CD14-positive monocyte (primary cell): ENCODE measurements around the gene TRIM34. TPM values are rescaled to one million over a fixed set of nuclear protein-coding genes. Genes with fewer than 3 reads are reported as not detected.
A peak's percentile ranks its signal among the peaks of the same experiment; 100 is the strongest.

Source experiments
- DNase-seq, 3 donors: peaks; one replicate each; pipeline ENCODE4 v3.0.0-alpha.2; 2011 to 2022
- H2AFZ ChIP-seq: 2 replicates; pipeline ENCODE4 v1.6.0; 2012; ENCODE audit warnings: mild to moderate bottlenecking, low read depth, low read length, inconsistent platforms; ENCODE audit not compliant: insufficient read depth, poor library complexity, severe bottlenecking
- H3K27ac ChIP-seq, 2 donors: 1 replicate in 1 of 2; 2 replicates in 1 of 2; pipeline ENCODE4 v1.5.1; 2012 to 2013; ENCODE audit warnings: low read length in 2 of 2, control low read depth in 1 of 2, inconsistent platforms in 1 of 2, low read depth in 1 of 2, mild to moderate bottlenecking in 1 of 2
- H3K27me3 ChIP-seq, 2 donors: one replicate each; pipeline versions ENCODE4 v1.6.0 to v1.6.1; 2011 to 2013; ENCODE audit warnings: low read length in 2 of 2; ENCODE audit not compliant: control insufficient read depth in 2 of 2, insufficient read depth in 2 of 2
- H3K36me3 ChIP-seq, 2 donors: replicated peaks in 1 of 2; 1 replicate in 1 of 2; 2 replicates in 1 of 2; pipeline versions ENCODE4 v1.5.1 to v1.6.1; 2012 to 2013; ENCODE audit warnings: low read length in 2 of 2, control low read depth in 1 of 2, inconsistent platforms in 1 of 2, mild to moderate bottlenecking in 1 of 2; ENCODE audit not compliant: insufficient read depth in 2 of 2, control insufficient read depth in 1 of 2
- H3K4me1 ChIP-seq, 2 donors: 1 replicate in 1 of 2; 2 replicates in 1 of 2; pipeline versions ENCODE4 v1.5.1 to v1.6.1; 2012 to 2013; ENCODE audit warnings: low read length in 2 of 2, control low read depth in 1 of 2, inconsistent platforms in 1 of 2, mild to moderate bottlenecking in 1 of 2, moderate library complexity in 1 of 2; ENCODE audit not compliant: insufficient read depth in 2 of 2, control insufficient read depth in 1 of 2
- H3K4me2 ChIP-seq: replicated peaks from 2 replicates; pipeline ENCODE3; 2012; ENCODE audit warnings: low read length, moderate library complexity, mild to moderate bottlenecking; ENCODE audit not compliant: poor library complexity, severe bottlenecking; ENCODE audit errors: extremely low read depth
- H3K4me3 ChIP-seq, 3 experiments: fragments of 200-600 bp in 1 of 3; sonication (generic) in 1 of 3; replicated peaks in 1 of 3; 1 replicate in 2 of 3; 2 replicates in 1 of 3; pipeline ENCODE4 v1.5.1; 2011 to 2013; ENCODE audit warnings: low read length in 3 of 3, mild to moderate bottlenecking in 3 of 3, control low read depth in 2 of 3, low read depth in 2 of 3, inconsistent platforms in 1 of 3, moderate library complexity in 1 of 3
- H3K79me2 ChIP-seq: 2 replicates; pipeline ENCODE4 v1.6.0; 2012; ENCODE audit warnings: mild to moderate bottlenecking, control low read depth, inconsistent platforms, low read length, moderate library complexity; ENCODE audit not compliant: insufficient read depth
- H3K9ac ChIP-seq: 2 replicates; pipeline ENCODE4 v1.6.0; 2017; ENCODE audit warnings: low read length, mild to moderate bottlenecking; ENCODE audit not compliant: insufficient read depth, poor library complexity, severe bottlenecking
- H3K9me3 ChIP-seq, 2 donors: replicated peaks in 1 of 2; 1 replicate in 1 of 2; 2 replicates in 1 of 2; pipeline versions ENCODE4 v1.5.1 to v1.6.1; 2012 to 2013; ENCODE audit warnings: low read length in 2 of 2, control low read depth in 1 of 2; ENCODE audit not compliant: control insufficient read depth in 1 of 2, insufficient read depth in 1 of 2
- H4K20me1 ChIP-seq: 2 replicates; pipeline ENCODE4 v1.6.0; 2012; ENCODE audit warnings: mild to moderate bottlenecking, low read length, control low read depth, moderate library complexity; ENCODE audit not compliant: insufficient read depth
- H3K27ac Mint-ChIP-seq, 7 donors: one replicate each; pipeline ENCODE4 v1.8.0; 2020; ENCODE audit warnings: mild to moderate bottlenecking in 7 of 7, mixed read lengths in 7 of 7, moderate library complexity in 6 of 7, inconsistent platforms in 2 of 7
- H3K27me3 Mint-ChIP-seq, 3 donors: one replicate each; pipeline ENCODE4 v1.8.0; 2021 to 2022; ENCODE audit warnings: low read depth in 3 of 3, mild to moderate bottlenecking in 3 of 3, mixed read lengths in 3 of 3, moderate library complexity in 3 of 3, inconsistent platforms in 1 of 3
- H3K36me3 Mint-ChIP-seq, 2 donors: one replicate each; pipeline ENCODE4 v1.8.0; 2020; ENCODE audit warnings: mixed read lengths in 2 of 2, inconsistent platforms in 1 of 2, mild to moderate bottlenecking in 1 of 2
- H3K4me1 Mint-ChIP-seq: one replicate; pipeline ENCODE4 v1.8.0; 2020; ENCODE audit warnings: mild to moderate bottlenecking, mixed read lengths
- H3K4me3 Mint-ChIP-seq, 2 donors: one replicate each; pipeline ENCODE4 v1.8.0; 2020; ENCODE audit warnings: mild to moderate bottlenecking in 2 of 2, mixed read lengths in 2 of 2, moderate library complexity in 1 of 2
- H3K9me3 Mint-ChIP-seq, 7 donors: one replicate each; pipeline ENCODE4 v1.8.0; 2020 to 2022; ENCODE audit warnings: mixed read lengths in 7 of 7, mild to moderate bottlenecking in 6 of 7, moderate library complexity in 6 of 7, inconsistent platforms in 2 of 7
- CTCF ChIP-seq: fragments of 200-600 bp; IDR thresholded peaks from one replicate; pipeline ENCODE4 v1.8.0; 2022; ENCODE audit warnings: antibody characterized with exemption, mild to moderate bottlenecking
- WGBS: methylation state at CpG from one replicate; pipeline ENCODE4 v1.1.5; 2013; ENCODE audit warnings: missing lambda C conversion rate; ENCODE audit not compliant: insufficient coverage; 5-methylcytosine and 5-hydroxymethylcytosine counted together
- intact Hi-C, 2 donors: fragments of 100-400 bp; cut with micrococcal nuclease; formaldehyde crosslinking; loops; one replicate each; pipeline versions ENCODE4 v1.15.0 to v1.15.1; 2023
- polyA plus RNA-seq, 3 donors: library from polyadenylated mRNA; depleted of rRNA in 1 of 3; unstranded in 2 of 3; stranded (reverse) in 1 of 3; fragments of 300-500 nt in 2 of 3; fragments of >200 nt in 1 of 3; fragmentation: Illumina TruSeq in 2 of 3; gene quantifications; 1 replicate in 2 of 3; 2 replicates in 1 of 3; pipeline ENCODE4 v1.2.3, GENCODE V29; 2012 to 2021

TRIM34 gene
- polyA plus RNA-seq, 3 donors, result 21.9 to 25.7 (median 23.5) TPM

GRCh38 chr11:5665051-5665570, 40.3 kb downstream of the TRIM34 start:
- no peaks in the 10 kb centered on the region for H3K9me3 ChIP-seq
- H3K27me3 Mint-ChIP-seq, result no peaks in the 10 kb centered on the region
- no peaks in the 10 kb centered on the region for H3K4me1 ChIP-seq
- intact Hi-C loops, result no loop called here
- no peak overlapping the region for H3K9ac ChIP-seq
- WGBS, result 100% methylated on average over 2 of the region's 4 CpGs
- no peak for DNase-seq
- no peaks in the 10 kb centered on the region for H3K27me3 ChIP-seq
- no peaks in the 10 kb centered on the region for H3K4me1 Mint-ChIP-seq
- peak overlapping the region in 2 of 7 donors; percentile 10 to 48 for H3K27ac Mint-ChIP-seq
- peaks cover 71 to 78% of the 10 kb centered on the region in 2 donors for H3K36me3 Mint-ChIP-seq
- H3K4me2 ChIP-seq, result no peak overlapping the region
- no peaks in the 10 kb centered on the region for H3K79me2 ChIP-seq
- H4K20me1 ChIP-seq, result no peaks in the 10 kb centered on the region
- no peak overlapping the region for H3K4me3 Mint-ChIP-seq
- H3K27ac ChIP-seq, result no peak overlapping the region
- no peak overlapping the region for H2AFZ ChIP-seq
- no peak overlapping the region for H3K4me3 ChIP-seq
- H3K36me3 ChIP-seq, result peaks cover 58 to 82% of the 10 kb centered on the region in 2 donors
- H3K9me3 Mint-ChIP-seq, result no peaks in the 10 kb centered on the region
- TF ChIP-seq CTCF, result no peak

- Mint-ChIP-seq H3K27me3 (no peaks in the 10 kb centered on the region), H3K36me3 (peaks cover 78 to 86% of the 10 kb centered on the region in 2 donors), H3K9me3 (no peaks in the 10 kb centered on the region), H3K4me1 (no peaks in the 10 kb centered on the region), H3K27ac (peak overlapping the region in 4 of 7 donors; percentile 16 to 60 (median 30)), H3K4me3 (no peak overlapping the region)
- no peaks in the 10 kb centered on the region for H3K4me1 ChIP-seq
- H3K9ac ChIP-seq, result no peak overlapping the region
- no peak for DNase-seq
- H4K20me1 ChIP-seq, result no peaks in the 10 kb centered on the region
- H3K27me3 ChIP-seq, result no peaks in the 10 kb centered on the region
- H3K27ac ChIP-seq, result no peak overlapping the region
- H2AFZ ChIP-seq, result no peak overlapping the region
- H3K4me3 ChIP-seq, result no peak overlapping the region
- no peaks in the 10 kb centered on the region for H3K79me2 ChIP-seq
- intact Hi-C loops, result no loop called here
- 100% methylated on average over 1 of the region's 5 CpGs for WGBS
- H3K36me3 ChIP-seq, result peaks cover 65 to 90% of the 10 kb centered on the region in 2 donors
- H3K9me3 ChIP-seq, result no peaks in the 10 kb centered on the region
- no peak for TF ChIP-seq CTCF
- no peak overlapping the region for H3K4me2 ChIP-seq
Measured at GRCh38 chr11:5665746-5666401, 41.1 kb downstream of the TRIM34 start.
